8988T (cell line): Measurements from ENCODE around the gene PTDSS2.
"Not testable (repeated sequence)": the region's sequence is repeated elsewhere in the genome, so short reads cannot be mapped to it uniquely, and the experiment has no call there.

Experiments
- DNase-seq: peaks from one replicate; pipeline ENCODE4 v3.0.0; 2011

Gene PTDSS2

GRCh38 chr11:449889-450808 lies at the start of gene PTDSS2:
TSS of gene PTDSS2 (plus strand) at chr11:450279. CDS start at chr11:450456, 177 bp downstream.
- peak; percentile 97 for DNase-seq

DNA sequence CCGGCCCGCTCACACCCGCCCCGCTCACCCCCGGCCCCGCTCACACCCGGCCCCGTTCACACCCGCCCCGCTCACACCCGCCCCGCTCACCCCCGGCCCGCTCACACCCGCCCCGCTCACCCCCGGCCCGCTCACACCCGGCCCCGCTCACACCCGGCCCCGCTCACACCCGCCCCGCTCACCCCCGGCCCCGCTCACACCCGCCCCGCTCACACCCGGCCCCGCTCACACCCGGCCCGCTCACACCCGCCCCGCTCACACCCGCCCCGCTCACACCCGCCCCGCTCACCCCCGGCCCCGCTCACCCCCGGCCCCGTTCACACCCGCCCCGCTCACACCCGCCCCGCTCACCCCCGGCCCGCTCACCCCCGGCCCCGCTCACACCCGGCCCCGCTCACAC lies 48.9 kb upstream of the PTDSS2 start:
- DNase-seq = not testable (repeated sequence)

DNA sequence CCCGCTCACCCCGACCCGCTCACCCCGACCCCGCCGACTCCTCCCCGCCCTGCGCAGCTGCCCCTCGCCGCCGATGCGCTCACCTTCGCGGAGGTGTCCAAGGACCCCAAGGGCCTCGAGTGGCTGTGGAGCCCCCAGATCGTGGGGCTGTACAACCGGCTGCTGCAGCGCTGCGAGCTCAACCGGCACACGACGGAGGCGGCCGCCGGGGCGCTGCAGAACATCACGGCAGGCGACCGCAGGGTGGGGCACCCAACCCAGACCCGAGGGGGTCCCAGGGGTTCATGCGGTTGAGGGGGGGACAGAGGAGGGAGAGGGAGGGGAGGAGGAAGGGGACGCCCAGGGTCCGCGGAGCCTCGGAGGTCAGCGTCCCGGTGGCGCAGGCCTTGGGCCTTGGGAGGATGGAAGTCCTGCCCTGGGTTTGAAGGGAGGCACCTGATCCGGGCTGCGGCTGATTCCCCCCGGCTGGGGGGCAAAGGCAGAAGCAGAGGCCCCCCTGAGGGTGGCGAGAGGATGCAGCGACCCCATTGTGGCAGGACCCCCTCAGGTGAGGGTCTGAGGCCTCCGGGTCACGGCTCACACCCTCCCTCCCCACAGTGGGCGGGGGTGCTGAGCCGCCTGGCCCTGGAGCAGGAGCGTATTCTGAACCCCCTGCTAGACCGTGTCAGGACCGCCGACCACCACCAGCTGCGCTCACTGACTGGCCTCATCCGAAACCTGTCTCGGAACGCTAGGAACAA lies 46.9 kb upstream of the PTDSS2 start:
- DNase-seq = no peak

DNA sequence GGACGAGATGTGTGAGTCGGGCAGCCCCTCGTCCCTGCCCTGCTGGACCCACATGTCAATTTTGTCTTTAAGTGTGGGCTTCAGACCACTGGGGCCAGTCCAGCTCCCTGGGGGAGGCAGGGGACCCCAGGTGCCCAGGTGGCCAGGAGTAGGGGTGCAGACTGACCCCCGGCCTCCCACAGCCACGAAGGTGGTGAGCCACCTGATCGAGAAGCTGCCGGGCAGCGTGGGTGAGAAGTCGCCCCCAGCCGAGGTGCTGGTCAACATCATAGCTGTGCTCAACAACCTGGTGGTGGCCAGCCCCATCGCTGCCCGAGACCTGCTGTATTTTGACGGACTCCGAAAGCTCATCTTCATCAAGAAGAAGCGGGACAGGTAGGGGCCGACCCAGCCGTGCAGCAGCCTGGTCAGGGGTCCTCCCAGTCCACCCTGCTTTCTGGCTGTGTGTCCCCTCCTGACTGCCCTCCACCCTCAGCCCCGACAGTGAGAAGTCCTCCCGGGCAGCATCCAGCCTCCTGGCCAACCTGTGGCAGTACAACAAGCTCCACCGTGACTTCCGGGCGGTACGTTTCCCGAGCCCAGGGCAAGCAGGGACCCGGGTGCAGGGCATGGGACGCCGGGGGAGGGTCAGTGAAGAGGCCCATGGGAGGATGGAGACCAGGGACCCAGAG lies 46.2 kb upstream of the PTDSS2 start:
- DNase-seq = no peak

GRCh38 chr11:404551-405264 lies 45.4 kb upstream of the PTDSS2 start:
- DNase-seq = no peak

- DNase-seq = no peak
These were observed 44.6 kb upstream of the PTDSS2 start for GRCh38 chr11:405323-405953.

DNA sequence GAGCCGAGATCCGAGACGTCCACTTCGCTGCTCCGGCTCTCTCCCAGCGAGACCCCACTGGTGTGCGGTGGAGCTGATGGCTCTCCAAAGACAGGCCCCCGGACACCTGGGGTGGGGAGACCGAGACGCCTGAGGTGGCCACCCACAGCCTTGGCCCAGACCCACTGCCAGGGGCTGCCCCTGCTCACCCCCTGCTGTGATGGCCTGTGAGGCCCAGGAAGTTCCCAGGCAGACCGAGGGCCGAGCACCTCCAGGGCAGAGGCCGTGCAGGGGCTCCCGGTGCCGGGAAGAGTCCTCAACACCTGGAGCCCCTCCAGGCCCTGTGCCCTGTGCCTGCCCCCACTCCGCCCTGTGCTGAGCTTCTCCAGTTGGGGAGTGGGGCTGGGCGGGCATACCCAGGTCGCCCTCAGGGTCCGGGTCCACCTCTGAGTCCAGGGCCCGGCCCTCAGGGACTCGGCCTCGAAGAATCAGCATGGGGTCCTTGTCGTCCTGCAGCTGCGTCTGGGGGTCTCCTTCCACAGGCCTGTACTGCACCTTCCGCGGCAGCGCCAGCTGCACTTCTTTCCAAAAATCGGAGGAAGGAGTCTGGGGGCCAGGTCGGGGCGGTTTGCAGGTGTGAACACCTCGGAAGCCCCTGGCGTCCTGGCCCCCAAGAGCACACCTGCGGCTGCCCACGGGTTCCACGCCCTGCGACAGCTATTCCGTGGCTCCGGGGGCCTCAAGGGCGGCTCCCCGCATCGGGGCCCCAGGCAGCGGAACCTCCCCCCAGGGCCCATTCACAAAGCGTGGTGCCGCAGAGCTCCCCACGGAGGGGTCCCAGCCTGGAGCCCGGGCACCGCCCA lies 43.9 kb upstream of the PTDSS2 start:
- DNase-seq = no peak

DNA sequence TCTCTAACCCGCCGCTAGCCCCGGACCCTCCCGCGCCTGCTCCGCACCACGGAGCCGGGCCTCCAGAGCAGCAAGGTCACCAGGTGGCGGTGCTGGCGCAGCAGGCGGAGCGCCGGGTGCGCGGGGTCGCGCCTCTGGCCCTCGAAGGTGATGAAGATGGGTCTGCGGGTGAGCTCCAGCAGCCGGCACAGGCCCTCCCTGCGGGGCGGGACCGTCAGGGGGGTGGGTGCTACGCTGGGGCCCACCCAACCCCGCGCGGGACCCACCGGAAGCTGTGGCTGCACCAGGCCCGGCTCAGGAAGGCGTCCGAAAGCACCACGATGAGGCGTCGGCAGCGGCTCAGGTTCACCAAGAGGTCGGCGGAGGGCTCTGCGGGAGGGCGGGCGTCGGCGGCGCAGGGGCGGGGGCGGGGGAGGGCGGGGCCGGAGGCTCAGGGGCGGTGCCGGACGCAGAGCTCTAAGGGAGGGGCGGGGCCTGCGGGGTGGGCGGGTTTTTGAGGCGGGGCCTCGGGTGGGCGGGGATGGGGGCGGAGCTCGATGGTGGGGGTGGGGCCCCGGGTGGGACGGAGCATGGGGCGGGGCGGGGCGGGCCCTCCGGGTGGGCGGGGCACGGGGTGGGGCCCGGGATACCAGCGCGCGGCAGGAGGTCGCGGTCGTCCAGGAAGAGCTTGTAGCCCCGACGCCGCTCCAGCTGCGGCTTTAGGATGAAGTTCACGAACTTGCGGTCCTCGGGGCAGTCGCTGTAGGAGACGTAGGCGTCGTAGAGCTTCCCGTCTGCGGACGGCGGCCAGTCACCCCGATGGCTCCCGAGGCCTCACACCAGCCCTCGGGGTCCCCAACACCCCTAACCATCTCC lies 43.1 kb upstream of the PTDSS2 start:
- peak; percentile 86 for DNase-seq

GRCh38 chr11:407651-408123 lies 42.4 kb upstream of the PTDSS2 start:
- DNase-seq = no peak

- DNase-seq = no peak
These were observed 41.7 kb upstream of the PTDSS2 start for GRCh38 chr11:408154-409007.

DNA sequence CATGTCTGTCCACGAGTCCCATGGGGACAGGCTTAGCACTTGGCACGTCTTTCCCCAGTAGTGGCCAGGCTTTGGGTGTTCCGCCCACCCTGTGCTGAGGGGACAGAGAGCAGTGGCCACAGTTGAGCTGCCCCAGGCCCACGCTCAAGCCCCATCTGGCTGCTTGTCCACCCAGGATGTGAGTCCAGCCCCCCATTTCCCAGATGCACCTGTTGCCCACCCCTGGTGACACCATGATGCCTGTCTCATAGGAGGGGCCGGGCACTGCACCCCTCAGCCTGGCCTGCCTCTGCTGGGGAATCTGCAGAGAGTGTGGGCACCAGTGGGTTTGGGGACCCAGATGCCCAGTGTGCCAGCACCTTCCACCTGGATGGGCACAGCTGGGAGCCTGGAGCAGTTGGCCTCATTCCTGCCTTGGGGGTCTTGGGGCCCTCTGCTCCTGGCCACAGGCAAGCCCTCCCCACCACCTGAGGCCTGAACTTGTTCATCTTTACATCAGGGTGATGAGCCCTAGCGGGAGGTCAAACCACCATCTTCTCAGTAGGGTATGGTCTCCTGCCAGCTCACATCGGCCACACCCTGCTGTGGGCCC lies 41.0 kb upstream of the PTDSS2 start:
- DNase-seq = no peak

GRCh38 chr11:409600-410483 lies 40.2 kb upstream of the PTDSS2 start:
- no peak for DNase-seq

DNA sequence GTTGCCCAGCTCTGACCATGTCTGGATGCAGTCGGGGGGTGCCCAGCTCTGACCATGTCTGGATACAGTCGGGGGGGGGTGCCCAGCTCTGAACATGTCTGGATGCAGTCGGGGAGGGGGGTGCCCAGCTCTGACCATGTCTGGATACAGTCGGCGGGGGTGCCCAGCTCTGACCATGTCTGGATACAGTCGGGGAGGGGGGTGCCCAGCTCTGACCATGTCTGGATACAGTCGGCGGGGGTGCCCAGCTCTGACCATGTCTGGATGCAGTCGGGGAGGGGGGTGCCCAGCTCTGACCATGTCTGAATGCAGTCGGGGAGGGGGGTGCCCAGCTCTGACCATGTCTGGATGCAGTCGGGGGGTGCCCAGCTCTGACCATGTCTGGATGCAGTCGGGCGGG lies 39.4 kb upstream of the PTDSS2 start:
- not testable (repeated sequence) for DNase-seq

DNA sequence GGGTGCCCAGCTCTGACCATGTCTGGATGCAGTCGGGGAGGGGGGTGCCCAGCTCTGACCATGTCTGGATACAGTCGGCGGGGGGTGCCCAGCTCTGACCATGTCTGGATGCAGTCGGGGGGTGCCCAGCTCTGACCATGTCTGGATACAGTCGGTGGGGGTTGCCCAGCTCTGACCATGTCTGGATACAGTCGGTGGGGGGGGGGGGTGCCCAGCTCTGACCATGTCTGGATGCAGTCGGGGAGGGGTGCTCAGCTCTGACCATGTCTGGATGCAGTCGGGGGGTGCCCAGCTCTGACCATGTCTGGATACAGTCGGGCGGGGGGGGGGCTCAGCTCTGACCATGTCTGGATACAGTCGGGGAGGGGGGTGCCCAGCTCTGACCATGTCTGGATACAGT lies 38.6 kb upstream of the PTDSS2 start:
- not testable (repeated sequence) for DNase-seq

- DNase-seq = no peak
These were observed 37.4 kb upstream of the PTDSS2 start for GRCh38 chr11:412641-413119.

GRCh38 chr11:413120-414081 lies 36.7 kb upstream of the PTDSS2 start:
- no peak for DNase-seq
